Small intestine (tissue), 7 donors: ENCODE data around the gene SAT2. TPM values are rescaled to one million over a fixed set of nuclear protein-coding genes. Genes with fewer than 3 reads are reported as not detected.
A peak's percentile ranks its signal among the peaks of the same experiment; 100 is the strongest.

Experiments used
- DNase-seq, 2 donors: peaks; one replicate each; pipeline versions ENCODE4 v3.0.0 to v3.0.0-alpha.2; 2013
- FAIRE-seq: peaks from 2 replicates; lab custom pipeline; 2012; peaks lifted over from hg19 to GRCh38; lab: Jason Lieb, UNC
- H3K27ac ChIP-seq, 3 donors: one replicate each; pipeline ENCODE4 v1.5.1; 2013; ENCODE audit warnings: low read length in 2 of 3, mild to moderate bottlenecking in 2 of 3, control low read depth in 1 of 3, inconsistent platforms in 1 of 3, low read depth in 1 of 3, moderate library complexity in 1 of 3
- H3K27me3 ChIP-seq, 3 donors: one replicate each; pipeline ENCODE4 v1.6.1; 2013; ENCODE audit warnings: low read length in 3 of 3, inconsistent platforms in 1 of 3; ENCODE audit not compliant: control insufficient read depth in 3 of 3, insufficient read depth in 3 of 3
- H3K36me3 ChIP-seq, 3 donors: one replicate each; pipeline ENCODE4 v1.6.1; 2013; ENCODE audit warnings: low read length in 3 of 3, inconsistent platforms in 1 of 3, low read depth in 1 of 3, mild to moderate bottlenecking in 1 of 3, moderate library complexity in 1 of 3; ENCODE audit not compliant: control insufficient read depth in 3 of 3, insufficient read depth in 2 of 3
- H3K4me1 ChIP-seq, 3 donors: one replicate each; pipeline ENCODE4 v1.6.1; 2013; ENCODE audit warnings: low read length in 2 of 3, inconsistent platforms in 1 of 3, low read depth in 1 of 3, mild to moderate bottlenecking in 1 of 3, moderate library complexity in 1 of 3; ENCODE audit not compliant: control insufficient read depth in 3 of 3, insufficient read depth in 2 of 3
- H3K4me3 ChIP-seq, 3 donors: one replicate each; pipeline ENCODE4 v1.5.1; 2013; ENCODE audit warnings: low read length in 3 of 3, control low read depth in 1 of 3, inconsistent platforms in 1 of 3, low read depth in 1 of 3, mild to moderate bottlenecking in 1 of 3, moderate library complexity in 1 of 3
- H3K9me3 ChIP-seq, 2 donors: one replicate each; pipeline ENCODE4 v1.6.1; 2013; ENCODE audit warnings: low read depth in 1 of 2, low read length in 1 of 2; ENCODE audit not compliant: control insufficient read depth in 2 of 2, insufficient read depth in 1 of 2
- WGBS, 3 donors: extraction: QIAGEN DNeasy Blood & Tissue Kit; methylation state at CpG; one replicate each; pipeline ENCODE4 v1.1.7; 2013; 5-methylcytosine and 5-hydroxymethylcytosine counted together
- polyA plus RNA-seq, 4 donors: library from polyadenylated mRNA; stranded (reverse) in 3 of 4; unstranded in 1 of 4; fragments of 200-250 nt in 3 of 4; fragments of 120-200 nt in 1 of 4; gene quantifications; one replicate each; pipeline versions ENCODE4 v1.2.1 to v1.2.3, GENCODE V29; 2013
- donor health status: healthy with polysubstance abuse.
- donor health status: control.
- donor health status: control.
- donor health status: Bipolar disorder and iron deficiency.
- donor health status: healthy.

Gene SAT2
- polyA plus RNA-seq, 4 donors = 204 to 1,210 (median 689) TPM

DNA sequence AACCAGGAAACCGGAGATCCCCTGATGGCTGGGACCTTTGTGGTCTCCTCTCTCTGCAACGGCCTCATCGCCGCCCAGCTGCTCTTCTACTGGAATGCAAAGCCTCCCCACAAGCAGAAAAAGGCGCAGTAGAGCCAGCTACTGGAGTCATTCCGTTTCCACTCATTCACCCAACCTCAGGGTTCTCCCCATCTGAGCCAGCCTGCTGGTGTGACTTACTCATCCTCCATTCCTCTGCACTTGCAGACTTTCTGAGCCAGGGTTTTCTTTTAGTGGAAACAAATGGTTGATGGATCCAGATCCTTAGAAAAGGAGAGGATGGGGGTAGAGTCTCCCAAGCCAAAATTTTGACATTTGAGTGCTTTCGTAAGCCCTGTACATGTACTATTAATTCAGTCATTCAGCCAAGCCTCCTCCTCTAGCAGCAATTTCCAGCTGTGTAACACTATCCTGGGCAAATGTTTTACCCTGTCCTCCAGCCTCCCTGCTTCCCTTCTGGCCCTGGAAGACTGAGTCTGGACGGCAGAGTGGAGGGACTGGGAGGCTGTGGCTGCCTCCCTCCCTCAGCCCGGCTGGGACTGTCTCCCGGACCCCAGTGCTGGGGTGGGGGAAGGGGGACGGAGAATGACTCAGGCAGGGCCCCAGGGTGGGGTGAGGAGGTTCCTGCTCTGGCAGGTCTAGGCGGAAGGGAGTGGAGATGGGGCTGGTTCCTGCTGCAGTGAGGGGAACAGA, 40.0 kb downstream of the SAT2 start:
- H3K36me3 ChIP-seq = peaks cover 11 to 80% (median 13%) of the 10 kb centered on the region in 3 donors
- FAIRE-seq = no peak
- peaks cover 0 to 29% (median 9%) of the 10 kb centered on the region in 3 donors for H3K4me1 ChIP-seq
- no peaks in the 10 kb centered on the region for H3K27me3 ChIP-seq
- H3K27ac ChIP-seq = no peak overlapping the region
- WGBS, 3 donors = 74 to 87% (median 85%) methylated on average over 11 to 12 of the region's 12 CpGs
- DNase-seq = no peak
- peaks cover 0 to 6% of the 10 kb centered on the region in 2 donors for H3K9me3 ChIP-seq
- no peak overlapping the region for H3K4me3 ChIP-seq

DNA sequence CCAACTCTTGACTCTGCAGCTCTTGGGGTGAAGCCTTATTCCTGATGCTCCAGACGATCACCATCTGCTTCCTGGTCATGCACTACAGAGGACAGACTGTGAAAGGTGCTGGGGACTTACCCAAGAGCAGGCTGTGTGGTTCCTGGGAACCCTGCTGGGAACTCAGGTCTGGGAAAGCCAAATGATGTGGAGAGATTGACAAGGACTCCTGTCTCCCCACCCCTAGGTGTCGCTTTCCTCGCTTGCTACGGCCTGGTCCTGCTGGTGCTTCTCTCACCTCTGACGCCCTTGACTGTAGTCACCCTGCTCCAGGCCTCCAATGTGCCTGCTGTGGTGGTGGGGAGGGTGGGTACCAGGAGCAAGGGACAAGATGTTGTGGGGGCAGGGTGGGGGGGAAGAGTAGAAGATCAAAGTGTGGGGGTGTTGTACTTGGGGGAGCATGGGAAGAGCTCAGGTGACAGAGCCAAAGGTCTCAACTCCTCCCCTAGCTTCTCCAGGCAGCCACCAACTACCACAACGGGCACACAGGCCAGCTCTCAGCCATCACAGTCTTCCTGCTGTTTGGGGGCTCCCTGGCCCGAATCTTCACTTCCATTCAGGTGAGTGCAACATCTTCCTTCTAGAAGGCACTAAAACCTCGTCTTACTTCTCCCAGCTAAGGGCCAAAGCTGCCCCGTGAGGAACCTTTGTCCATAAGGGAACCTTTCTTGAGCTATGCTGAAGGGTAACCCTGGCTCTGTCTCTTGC, 40.8 kb downstream of the SAT2 start:
- Histone ChIP-seq H3K27ac (no peak overlapping the region), H3K4me3 (no peak overlapping the region), H3K4me1 (peaks cover 0 to 35% (median 10%) of the 10 kb centered on the region in 3 donors), H3K27me3 (no peaks in the 10 kb centered on the region), H3K9me3 (peaks cover 0 to 6% of the 10 kb centered on the region in 2 donors), H3K36me3 (peaks cover 6 to 80% (median 7%) of the 10 kb centered on the region in 3 donors)
- FAIRE-seq = no peak
- WGBS, 3 donors = 37 to 67% (median 59%) methylated on average over 9 of the region's 9 CpGs
- peak; percentile 65 to 82 for DNase-seq

DNA sequence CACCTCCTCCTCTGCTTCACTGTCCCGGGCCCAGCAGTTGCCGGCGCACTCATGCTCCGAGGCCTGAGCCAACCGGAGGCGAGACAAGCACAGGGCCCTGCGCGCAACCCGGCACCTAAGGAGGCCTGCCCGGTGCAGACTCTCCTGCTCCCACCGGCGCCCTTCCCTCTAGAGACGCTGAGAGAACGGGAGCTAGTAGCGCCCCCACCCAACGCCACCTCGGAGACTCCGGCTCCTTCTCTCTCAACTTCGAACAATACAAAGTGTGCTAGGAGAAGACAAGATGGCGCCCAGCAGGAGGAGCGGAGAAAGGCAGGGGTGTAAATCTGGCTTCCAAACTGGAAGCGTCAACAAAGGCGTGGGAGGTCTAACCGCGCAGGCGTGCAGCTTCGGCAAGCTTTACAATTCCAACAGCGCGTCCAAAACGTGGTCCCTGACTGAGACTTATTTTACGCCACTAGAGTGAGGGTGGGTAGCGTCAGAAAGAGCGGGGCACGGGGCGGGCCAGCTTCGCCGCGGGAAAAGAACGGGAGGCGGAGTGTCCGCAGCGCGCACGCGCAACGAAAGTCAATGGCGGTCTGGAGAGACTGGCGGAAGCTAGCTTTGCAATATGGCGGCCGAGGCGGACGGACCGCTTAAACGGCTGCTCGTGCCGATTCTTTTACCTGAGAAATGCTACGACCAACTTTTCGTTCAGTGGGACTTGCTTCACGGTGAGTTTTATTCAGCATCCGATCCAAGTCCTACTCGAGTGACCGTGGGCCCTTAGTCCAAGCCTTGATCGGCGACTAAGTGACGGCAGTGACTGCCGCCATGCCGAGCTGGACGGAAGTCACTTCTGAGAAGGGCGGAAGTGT, 44.1 kb downstream of the SAT2 start, which contains the start of gene MPDU1:
Gene MPDU1, plus strand, starts transcription at position 600 of the 857 bp plus-strand sequence. Its CDS starts 11 bp downstream, at position 611.
- DNase-seq = peak; percentile 95 to 99
- Histone ChIP-seq H3K4me1 (peaks cover 3 to 51% (median 11%) of the 10 kb centered on the region in 3 donors), H3K4me3 (peak within 1 kb of the TSS; percentile 37 to 78 (median 53)), H3K27me3 (no peaks in the 10 kb centered on the region), H3K36me3 (peaks cover 0 to 77% (median 7%) of the 10 kb centered on the region in 3 donors), H3K9me3 (peaks cover 0 to 6% of the 10 kb centered on the region in 2 donors), H3K27ac (peak within 1 kb of the TSS; percentile 83 to 98 (median 89))
- FAIRE-seq = no peak
- 15 to 20% (median 16%) methylated on average over 69 of the region's 69 CpGs for WGBS, 3 donors

- DNase-seq = peak in 1 of 2 donors; percentile 39
- FAIRE-seq = no peak
- Histone ChIP-seq H3K27ac (peak overlapping the region; percentile 83 to 98 (median 89)), H3K4me3 (peak overlapping the region in 2 of 3 donors; percentile 53 to 78), H3K27me3 (no peaks in the 10 kb centered on the region), H3K4me1 (peaks cover 3 to 56% (median 11%) of the 10 kb centered on the region in 3 donors), H3K9me3 (peaks cover 0 to 6% of the 10 kb centered on the region in 2 donors), H3K36me3 (peaks cover 3 to 77% (median 8%) of the 10 kb centered on the region in 3 donors)
- 86 to 88% (median 87%) methylated on average over 31 to 36 of the region's 36 CpGs for WGBS, 3 donors
These were observed 45.0 kb downstream of the SAT2 start for GRCh38 chr17:7582396-7583252.

DNA sequence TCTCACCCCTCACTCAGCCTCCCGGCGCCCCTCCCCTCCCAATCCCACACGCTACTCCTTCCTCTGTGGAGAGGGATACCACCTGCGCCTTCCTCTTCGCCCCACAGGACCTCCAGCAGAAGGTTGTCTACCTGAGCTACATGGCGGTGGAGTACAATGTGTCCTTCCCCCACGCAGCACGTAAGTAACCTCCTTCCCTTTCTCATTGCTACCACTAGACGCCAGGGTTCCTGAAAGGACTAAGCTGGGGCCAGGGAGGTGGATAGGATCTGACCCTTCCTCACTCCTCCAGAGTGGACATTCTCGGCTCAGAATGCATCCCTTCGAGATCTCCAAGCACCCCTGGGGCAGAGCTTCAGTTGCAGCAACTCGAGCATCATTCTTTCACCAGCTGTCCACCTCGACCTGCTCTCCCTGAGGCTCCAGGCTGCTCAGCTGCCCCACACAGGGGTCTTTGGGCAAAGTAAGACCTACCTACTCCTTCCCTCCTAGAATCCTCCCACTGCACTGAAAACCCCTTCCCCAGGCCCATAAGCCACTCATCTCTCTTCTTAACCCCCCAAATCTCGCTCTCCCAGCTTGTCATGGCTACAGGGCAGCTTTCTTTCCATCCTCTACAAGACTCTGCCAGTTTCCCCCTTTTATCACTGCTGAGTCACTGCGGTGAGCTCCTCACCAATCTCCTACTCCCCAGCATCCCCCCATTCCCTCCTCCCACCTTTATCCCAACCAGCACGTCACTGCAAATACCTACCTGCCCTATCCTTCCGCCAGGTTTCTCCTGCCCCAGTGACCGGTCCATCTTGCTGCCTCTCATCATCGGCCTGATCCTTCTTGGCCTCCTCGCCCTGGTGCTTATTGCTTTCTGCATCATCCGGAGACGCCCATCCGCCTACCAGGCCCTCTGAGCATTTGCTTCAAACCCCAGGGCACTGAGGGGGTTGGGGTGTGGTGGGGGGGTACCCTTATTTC, 46.7 kb downstream of the SAT2 start:
- Histone ChIP-seq H3K27ac (peak overlapping the region; percentile 95 to 97 (median 97)), H3K27me3 (no peaks in the 10 kb centered on the region), H3K4me3 (peak overlapping the region in 2 of 3 donors; percentile 67 to 69), H3K9me3 (peaks cover 0 to 6% of the 10 kb centered on the region in 2 donors), H3K4me1 (peaks cover 3 to 60% (median 11%) of the 10 kb centered on the region in 3 donors), H3K36me3 (peaks cover 10 to 78% (median 19%) of the 10 kb centered on the region in 3 donors)
- no peak for FAIRE-seq
- DNase-seq = peak in 1 of 2 donors; percentile 26
- 66 to 79% (median 71%) methylated on average over 23 of the region's 23 CpGs for WGBS, 3 donors

GRCh38 chr17:7579834-7580603, 47.6 kb downstream of the SAT2 start:
- 28 to 54% (median 35%) methylated on average over 12 of the region's 12 CpGs for WGBS, 3 donors
- DNase-seq (peak; percentile 27 to 49), FAIRE-seq (no peak)
- Histone ChIP-seq H3K4me3 (peak overlapping the region in 2 of 3 donors; percentile 67 to 69), H3K27me3 (no peaks in the 10 kb centered on the region), H3K4me1 (peaks cover 3 to 66% (median 18%) of the 10 kb centered on the region in 3 donors), H3K36me3 (peaks cover 10 to 78% (median 19%) of the 10 kb centered on the region in 3 donors), H3K27ac (peak overlapping the region; percentile 95 to 97 (median 97)), H3K9me3 (peaks cover 0 to 6% of the 10 kb centered on the region in 2 donors)
